Measurements from ENCODE around the gene NAAA.
"Not testable (repeated sequence)": the region's sequence is repeated elsewhere in the genome, so short reads cannot be mapped to it uniquely, and the experiment has no call there.

The NAAA gene

DNA sequence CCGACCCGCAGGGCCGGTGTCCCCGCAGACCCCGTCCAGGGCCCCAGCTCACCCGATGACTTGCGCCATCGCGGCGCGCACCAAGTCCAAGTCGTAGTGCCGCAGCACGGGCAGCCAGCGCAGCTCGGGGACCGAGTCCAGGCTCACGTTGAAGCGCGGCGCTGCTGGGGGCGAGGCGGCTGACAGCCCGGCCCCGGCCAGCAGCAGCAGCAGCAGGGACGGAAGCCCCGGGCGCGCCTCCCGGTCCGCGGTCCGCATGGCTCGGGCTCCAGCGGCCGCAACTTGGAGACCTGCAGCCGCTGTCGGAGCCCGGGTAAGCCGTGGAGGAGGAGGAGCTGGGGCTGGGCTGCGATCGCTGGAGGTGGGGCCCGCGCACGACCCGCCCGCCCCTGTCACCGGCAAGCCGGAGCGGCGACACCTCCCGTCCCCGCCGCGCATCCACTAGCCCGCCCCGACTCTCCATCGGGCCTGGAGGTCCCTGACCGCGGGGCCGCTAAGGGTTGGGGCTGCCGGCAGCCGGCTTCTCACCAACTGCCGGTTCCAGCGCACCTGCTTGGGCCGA, at the start of gene NAAA:
TSS of gene NAAA (minus strand) at position 322 of the 562 bp plus-strand sequence. CDS start at position 258, 64 bp downstream.
- peak; percentile 34 to 55 for DNase-seq (ENCODE audit: low read depth in 2 of 2, low spot score in 1 of 2)

GRCh38 chr4:75989846-75990528, 49.2 kb upstream of the NAAA start:
- DNase-seq (ENCODE audit: low read depth in 2 of 2, low spot score in 1 of 2), result no peak

GRCh38 chr4:75985116-75985515, 44.3 kb upstream of the NAAA start:
- DNase-seq (ENCODE audit: low read depth in 2 of 2, low spot score in 1 of 2), result no peak

DNA sequence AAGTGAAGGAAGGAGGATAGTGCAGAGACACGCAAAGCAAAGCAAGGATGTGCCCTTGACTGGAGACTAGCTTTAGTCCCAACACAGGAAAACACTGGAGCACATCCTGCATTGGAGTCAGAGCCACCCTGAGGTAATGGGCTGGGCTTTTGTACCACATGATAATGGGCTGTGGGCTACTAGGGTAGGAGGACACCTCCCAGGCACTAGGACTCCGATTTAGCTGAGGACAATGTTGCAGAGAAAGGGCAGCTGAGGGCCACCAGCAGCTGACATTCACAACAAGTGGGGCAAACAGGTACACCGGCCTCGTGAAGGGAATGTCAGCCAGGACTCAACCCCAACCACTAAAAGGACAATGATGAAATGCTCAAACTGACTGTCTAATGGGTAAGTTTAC, 39.8 kb upstream of the NAAA start:
- no peak for DNase-seq (ENCODE audit: low read depth in 2 of 2, low spot score in 1 of 2)

- no peak for DNase-seq (ENCODE audit: low read depth in 2 of 2, low spot score in 1 of 2)
Measured at GRCh38 chr4:75976177-75976576, 35.4 kb upstream of the NAAA start.

DNA sequence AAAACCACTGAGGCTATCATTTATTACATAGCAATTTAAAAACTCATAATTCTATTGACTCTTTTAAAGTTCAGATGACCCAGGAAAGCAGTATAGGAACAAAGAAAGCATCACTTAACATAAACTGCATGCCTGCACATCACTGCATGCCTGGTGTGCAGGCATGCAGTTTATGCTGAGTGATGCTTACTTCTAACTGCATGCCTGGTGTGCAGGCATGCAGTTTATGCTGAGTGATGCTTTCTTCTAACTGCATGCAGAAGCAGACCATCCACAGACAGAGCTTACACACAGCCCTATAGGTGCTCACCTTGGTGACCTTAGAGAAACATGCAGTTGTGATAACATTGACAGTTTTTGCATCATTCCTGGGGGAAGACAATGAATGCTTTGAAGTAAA, 33.0 kb upstream of the NAAA start:
- no peak for DNase-seq (ENCODE audit: low read depth in 2 of 2, low spot score in 1 of 2)

- no peak for DNase-seq (ENCODE audit: low read depth in 2 of 2, low spot score in 1 of 2)
Measured at GRCh38 chr4:75968084-75968483, 27.3 kb upstream of the NAAA start.

- DNase-seq (ENCODE audit: low read depth in 2 of 2, low spot score in 1 of 2), result no peak
Measured at GRCh38 chr4:75963558-75963957, 22.7 kb upstream of the NAAA start.

DNA sequence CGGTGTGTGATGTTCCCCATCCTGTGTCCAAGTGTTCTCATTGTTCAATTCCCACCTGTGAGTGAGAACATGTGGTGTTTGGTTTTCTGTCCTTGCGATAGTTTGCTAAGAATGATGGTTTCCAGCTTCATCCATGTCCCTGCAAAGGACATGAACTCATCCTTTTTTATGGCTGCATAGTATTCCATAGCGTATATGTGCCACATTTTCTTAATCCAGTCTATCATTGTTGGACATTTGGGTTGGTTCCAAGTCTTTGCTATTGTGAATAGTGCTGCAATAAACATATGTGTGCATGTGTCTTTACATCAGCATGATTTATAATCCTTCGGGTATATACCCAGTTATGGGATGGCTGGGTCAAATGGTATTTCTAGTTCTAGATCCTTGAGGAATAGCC, 21.3 kb upstream of the NAAA start:
- not testable (repeated sequence) for DNase-seq (ENCODE audit: low read depth in 2 of 2, low spot score in 1 of 2)

DNA sequence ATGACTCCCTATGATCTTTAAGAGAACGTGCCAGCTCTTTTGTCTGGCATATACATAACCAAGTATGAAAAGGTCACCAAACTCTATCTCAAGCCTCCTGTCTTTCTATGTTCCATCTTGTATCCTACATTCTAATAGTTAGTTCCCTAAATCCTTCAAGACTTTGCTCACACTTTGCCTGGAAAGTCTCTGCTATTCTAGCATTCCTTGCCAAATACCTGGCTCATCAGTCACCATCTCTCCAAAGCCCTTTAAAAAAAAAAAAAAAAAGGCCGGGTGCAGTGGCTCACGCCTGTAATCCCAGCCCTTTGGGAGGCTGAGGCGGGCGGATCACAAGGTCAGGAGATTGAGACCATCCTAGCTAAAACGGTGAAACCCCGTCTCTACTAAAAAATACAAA, 17.7 kb upstream of the NAAA start:
- DNase-seq (ENCODE audit: low read depth in 2 of 2, low spot score in 1 of 2), result not testable (repeated sequence)

DNA sequence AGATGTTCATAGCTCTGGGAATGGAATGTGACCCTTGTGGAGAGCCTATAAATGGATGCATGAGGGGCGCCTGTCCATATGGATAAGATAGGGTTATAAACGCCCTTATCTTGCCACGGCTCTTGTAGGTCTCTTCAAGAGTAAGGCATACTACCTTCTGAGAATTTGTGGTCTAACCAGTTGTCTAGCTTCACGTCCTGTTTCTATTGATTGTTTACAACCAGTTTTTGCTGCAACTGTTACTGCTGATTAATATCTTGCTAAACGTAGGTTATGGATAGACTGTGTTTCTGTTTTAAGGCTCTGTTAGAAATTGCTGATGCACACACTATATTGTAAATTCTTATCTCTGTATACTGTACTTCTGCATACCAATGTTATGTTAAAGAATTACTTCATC, 14.0 kb upstream of the NAAA start:
- not testable (repeated sequence) for DNase-seq (ENCODE audit: low read depth in 2 of 2, low spot score in 1 of 2)

DNA sequence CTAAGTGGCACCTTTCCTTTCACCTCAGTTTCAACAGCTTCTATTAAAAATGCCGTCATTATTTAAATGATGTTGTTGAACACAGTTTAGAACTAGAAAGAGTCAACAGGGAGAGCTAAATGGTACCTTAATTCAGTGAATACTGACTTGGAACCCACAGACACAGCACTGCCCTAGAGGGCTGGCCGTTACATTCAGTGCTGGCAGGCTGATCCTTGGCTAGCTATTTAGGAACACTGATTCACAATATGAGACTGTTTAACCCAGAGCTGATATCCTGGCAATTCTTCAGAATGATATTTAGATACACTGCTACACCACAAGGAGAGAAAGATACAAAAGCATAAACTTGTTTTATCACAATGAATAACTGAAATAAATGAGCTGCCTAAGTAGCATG, 12.7 kb upstream of the NAAA start:
- no peak for DNase-seq (ENCODE audit: low read depth in 2 of 2, low spot score in 1 of 2)

DNA sequence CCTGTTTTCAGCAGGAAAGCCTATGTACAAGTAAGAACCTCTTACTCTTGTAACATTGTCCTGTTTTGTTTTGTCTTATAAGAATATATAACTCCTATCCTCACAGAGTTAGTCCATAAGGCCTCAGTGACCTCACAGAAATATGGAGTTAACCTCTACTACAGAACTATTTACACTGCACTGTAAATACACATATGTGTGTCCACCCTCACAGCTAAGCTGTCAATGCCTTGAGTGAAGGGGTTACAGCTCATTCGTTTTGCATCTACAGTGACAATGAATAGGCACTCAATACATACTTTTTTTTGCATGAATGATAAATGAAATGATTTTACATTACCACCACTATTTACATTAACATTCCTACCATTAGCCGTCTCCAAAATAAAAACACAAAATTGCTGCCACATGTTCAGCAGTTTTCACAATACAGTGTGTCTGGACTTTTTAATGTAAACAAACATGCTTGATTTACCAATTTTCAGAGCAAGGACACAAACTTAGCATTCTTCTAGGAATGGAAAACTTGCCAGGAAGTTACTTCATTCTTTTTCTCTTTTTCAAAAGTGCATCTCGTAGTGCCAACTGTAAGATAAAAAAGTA, 9.5 kb upstream of the NAAA start:
- no peak for DNase-seq (ENCODE audit: low read depth in 2 of 2, low spot score in 1 of 2)

GRCh38 chr4:75948822-75949444, 8.1 kb upstream of the NAAA start:
- DNase-seq (ENCODE audit: low read depth in 2 of 2, low spot score in 1 of 2), result no peak

GRCh38 chr4:75939890-75940691, 722 bp downstream of the NAAA start:
- DNase-seq (ENCODE audit: low read depth in 2 of 2, low spot score in 1 of 2), result peak; percentile 21 to 38

DNA sequence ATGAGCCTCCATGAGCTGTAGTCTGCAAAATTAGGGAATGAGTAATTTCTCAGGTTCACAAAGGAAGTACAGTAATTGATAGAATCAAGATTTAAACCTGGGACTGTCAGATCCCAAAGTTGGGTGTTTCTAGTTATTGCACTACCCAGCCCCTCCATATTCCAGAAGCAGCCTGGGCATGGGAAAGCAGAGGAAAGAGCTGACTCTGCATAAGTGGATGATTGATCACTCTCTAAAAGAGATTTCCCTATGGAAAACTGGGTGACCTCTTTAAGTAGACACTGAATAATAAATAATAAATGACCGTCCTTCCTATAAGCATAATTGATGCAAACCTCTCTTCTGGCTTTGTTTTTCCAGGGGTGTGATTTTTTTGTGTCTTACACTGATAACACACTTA, 5.2 kb downstream of the NAAA start:
- DNase-seq (ENCODE audit: low read depth in 2 of 2, low spot score in 1 of 2), result no peak

DNA sequence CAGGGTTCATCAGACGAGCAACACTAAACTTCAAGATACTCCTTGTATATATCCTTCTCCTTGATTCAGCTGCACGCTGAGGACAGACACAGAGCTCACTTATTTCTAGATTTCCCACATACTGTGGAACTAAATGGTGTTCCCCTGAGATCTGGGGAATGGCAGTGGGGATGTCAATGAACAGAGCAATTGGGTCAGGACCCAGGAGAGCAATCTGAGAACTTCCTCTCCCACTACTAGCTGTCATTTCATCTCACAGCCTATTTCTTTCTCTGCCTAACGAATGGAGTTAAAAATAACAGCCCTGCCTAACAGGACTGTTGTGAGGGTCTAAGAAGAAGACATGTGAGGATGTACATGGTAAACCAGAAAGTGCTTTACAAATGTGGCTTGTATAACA, 10.7 kb downstream of the NAAA start:
- DNase-seq (ENCODE audit: low read depth in 2 of 2, low spot score in 1 of 2), result no peak

GRCh38 chr4:75924916-75925315, 15.9 kb downstream of the NAAA start:
- not testable (repeated sequence) for DNase-seq (ENCODE audit: low read depth in 2 of 2, low spot score in 1 of 2)

- no peak for DNase-seq (ENCODE audit: low read depth in 2 of 2, low spot score in 1 of 2)
Measured at GRCh38 chr4:75924309-75924827, 16.4 kb downstream of the NAAA start.

DNA sequence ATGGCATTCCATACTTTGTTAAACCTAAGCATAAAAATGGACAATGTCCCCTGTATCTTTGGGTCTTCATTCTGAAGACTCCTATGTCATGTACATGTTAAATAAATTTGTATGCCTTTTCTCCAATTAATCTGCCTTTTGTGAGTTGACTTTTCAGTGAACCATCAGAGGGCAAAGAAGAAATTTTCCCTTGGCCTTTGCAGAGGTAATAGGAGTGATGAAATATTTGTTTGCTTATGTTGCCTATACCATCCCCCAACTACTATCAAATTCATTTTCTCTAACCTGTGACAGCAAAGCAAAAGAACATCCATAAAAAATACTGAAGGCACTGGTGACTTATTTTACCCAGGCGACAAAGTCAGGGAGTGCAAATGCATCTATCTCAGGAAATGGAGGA, 18.2 kb downstream of the NAAA start:
- DNase-seq (ENCODE audit: low read depth in 2 of 2, low spot score in 1 of 2), result no peak

DNA sequence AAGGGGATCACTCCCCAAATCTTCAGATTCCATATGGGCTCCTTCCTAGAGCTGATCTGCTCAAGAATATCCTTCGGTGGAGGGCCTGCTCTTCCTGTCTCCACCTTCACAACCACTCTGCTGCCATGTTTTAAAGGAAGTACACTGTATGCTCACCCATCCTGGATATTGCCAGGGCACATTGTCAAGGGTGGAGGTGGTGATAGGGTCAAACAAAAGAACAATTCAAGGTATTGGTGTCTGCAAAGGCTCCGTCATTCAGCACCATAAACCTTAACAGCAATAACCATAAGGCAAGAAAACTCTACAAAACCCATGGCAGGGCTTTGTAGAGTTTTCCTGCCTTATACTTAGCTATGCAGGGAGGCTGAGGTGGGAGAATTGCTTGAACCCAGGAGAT, 18.9 kb downstream of the NAAA start:
- DNase-seq (ENCODE audit: low read depth in 2 of 2, low spot score in 1 of 2), result no peak
